ENCODE data around the gene RGL2.

The RGL2 gene

GRCh38 chr6:33317419-33317668, 18.6 kb upstream of the RGL2 start:
- DNase-seq (ENCODE audit: low read depth in 1 of 2, low spot score in 1 of 2) = peak in 1 of 2 donors; percentile 35

- DNase-seq (ENCODE audit: low read depth in 1 of 2, low spot score in 1 of 2) = no peak
Measured at GRCh38 chr6:33316603-33317418, 18.1 kb upstream of the RGL2 start.

GRCh38 chr6:33315793-33316602, 17.3 kb upstream of the RGL2 start:
- no peak for DNase-seq (ENCODE audit: low read depth in 1 of 2, low spot score in 1 of 2)

GRCh38 chr6:33314943-33315792, 16.4 kb upstream of the RGL2 start:
- no peak for DNase-seq (ENCODE audit: low read depth in 1 of 2, low spot score in 1 of 2)

GRCh38 chr6:33314515-33314942, 15.8 kb upstream of the RGL2 start:
- DNase-seq (ENCODE audit: low read depth in 1 of 2, low spot score in 1 of 2) = peak in 1 of 2 donors; percentile 60

- peak; percentile 52 to 79 for DNase-seq (ENCODE audit: low read depth in 1 of 2, low spot score in 1 of 2)
Measured at GRCh38 chr6:33313709-33314514, 15.2 kb upstream of the RGL2 start, which contains the start of gene TAPBP. Gene TAPBP, minus strand, starts transcription at chr6:33314078. Its CDS starts 37 bp downstream, at chr6:33314041.

- no peak for DNase-seq (ENCODE audit: low read depth in 1 of 2, low spot score in 1 of 2)
Measured at GRCh38 chr6:33313105-33313708, 14.5 kb upstream of the RGL2 start.

- peak; percentile 56 to 72 for DNase-seq (ENCODE audit: low read depth in 1 of 2, low spot score in 1 of 2)
Measured at GRCh38 chr6:33312361-33313104, 13.8 kb upstream of the RGL2 start.

GRCh38 chr6:33306356-33306755, 7.6 kb upstream of the RGL2 start:
- DNase-seq (ENCODE audit: low read depth in 1 of 2, low spot score in 1 of 2) = no peak

GRCh38 chr6:33305052-33305451, 6.3 kb upstream of the RGL2 start:
- DNase-seq (ENCODE audit: low read depth in 1 of 2, low spot score in 1 of 2) = no peak

- DNase-seq (ENCODE audit: low read depth in 1 of 2, low spot score in 1 of 2) = no peak
Measured at GRCh38 chr6:33304216-33304615, 5.5 kb upstream of the RGL2 start.

- DNase-seq (ENCODE audit: low read depth in 1 of 2, low spot score in 1 of 2) = no peak
Measured at GRCh38 chr6:33301877-33302276, 3.1 kb upstream of the RGL2 start.

- peak; percentile 88 for DNase-seq (ENCODE audit: low read depth in 1 of 2, low spot score in 1 of 2)
Measured at GRCh38 chr6:33299237-33299944, 649 bp upstream of the RGL2 start.

- no peak for DNase-seq (ENCODE audit: low read depth in 1 of 2, low spot score in 1 of 2)
Measured at GRCh38 chr6:33297956-33298772, 578 bp downstream of the RGL2 start.

GRCh38 chr6:33297406-33297955, 1.3 kb downstream of the RGL2 start:
- no peak for DNase-seq (ENCODE audit: low read depth in 1 of 2, low spot score in 1 of 2)

- DNase-seq (ENCODE audit: low read depth in 1 of 2, low spot score in 1 of 2) = no peak
Measured at GRCh38 chr6:33296797-33297405, 1.8 kb downstream of the RGL2 start.

- no peak for DNase-seq (ENCODE audit: low read depth in 1 of 2, low spot score in 1 of 2)
Measured at GRCh38 chr6:33295621-33296369, 2.9 kb downstream of the RGL2 start.

Data from activated T-helper 1 cell treated with anti-CD3 and anti-CD28 coated beads, Interleukin-2, amount 50 U/mL, for 16 hours (primary cell).